ENCODE measurements around the gene LRRC53.

DNA sequence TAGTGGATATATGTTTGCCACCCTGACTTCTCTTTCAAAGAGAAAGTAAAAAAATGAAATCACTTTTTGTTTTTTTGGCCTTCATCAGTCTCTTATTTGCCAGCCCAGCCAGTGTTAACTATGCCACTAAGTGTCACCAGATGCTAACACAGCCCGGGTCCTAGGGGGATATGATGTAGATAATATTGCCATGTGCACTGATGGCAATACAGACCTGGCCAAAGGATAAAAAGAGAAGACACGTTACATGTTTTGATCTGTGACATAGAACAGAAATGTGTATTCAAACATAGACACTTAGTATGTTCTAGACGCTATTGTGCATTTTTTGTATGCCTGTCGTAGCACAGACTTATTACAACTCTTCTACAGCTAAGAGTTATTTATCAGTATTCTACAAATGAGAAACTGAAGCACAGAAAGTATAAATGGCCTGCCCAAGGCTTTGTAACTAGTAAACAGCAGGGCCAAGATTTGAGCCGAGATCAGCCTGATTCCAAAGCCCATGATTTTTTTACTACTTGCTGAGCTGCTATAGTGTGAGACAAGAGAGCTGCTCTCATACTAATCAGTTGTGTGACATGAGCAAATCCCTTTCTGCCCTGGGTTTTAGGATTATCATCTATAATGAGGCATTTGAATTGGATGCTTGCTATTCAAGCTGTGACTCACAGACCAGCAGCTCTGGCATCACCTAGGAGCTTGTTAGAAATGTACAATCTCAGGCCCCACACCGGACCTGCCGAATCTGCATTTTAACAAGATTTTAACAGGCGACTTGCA is 6.3 kb downstream of the LRRC53 start:
- TF ChIP-seq, protein P1, sequence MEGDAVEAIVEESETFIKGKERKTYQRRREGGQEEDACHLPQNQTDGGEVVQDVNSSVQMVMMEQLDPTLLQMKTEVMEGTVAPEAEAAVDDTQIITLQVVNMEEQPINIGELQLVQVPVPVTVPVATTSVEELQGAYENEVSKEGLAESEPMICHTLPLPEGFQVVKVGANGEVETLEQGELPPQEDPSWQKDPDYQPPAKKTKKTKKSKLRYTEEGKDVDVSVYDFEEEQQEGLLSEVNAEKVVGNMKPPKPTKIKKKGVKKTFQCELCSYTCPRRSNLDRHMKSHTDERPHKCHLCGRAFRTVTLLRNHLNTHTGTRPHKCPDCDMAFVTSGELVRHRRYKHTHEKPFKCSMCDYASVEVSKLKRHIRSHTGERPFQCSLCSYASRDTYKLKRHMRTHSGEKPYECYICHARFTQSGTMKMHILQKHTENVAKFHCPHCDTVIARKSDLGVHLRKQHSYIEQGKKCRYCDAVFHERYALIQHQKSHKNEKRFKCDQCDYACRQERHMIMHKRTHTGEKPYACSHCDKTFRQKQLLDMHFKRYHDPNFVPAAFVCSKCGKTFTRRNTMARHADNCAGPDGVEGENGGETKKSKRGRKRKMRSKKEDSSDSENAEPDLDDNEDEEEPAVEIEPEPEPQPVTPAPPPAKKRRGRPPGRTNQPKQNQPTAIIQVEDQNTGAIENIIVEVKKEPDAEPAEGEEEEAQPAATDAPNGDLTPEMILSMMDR (IDR thresholded peaks at IDR 0.05) = no peak
- TF ChIP-seq POLR2A (IDR thresholded peaks at IDR 0.05) = no peak

All from tibial nerve (tissue), 3 donors.